Motor neuron (in vitro differentiated cells): ENCODE data around the gene SLC27A3. TPM values are rescaled to one million over a fixed set of nuclear protein-coding genes. Genes with fewer than 3 reads are reported as not detected.
"Not testable (repeated sequence)": the region's sequence is repeated elsewhere in the genome, so short reads cannot be mapped to it uniquely, and the experiment has no call there.

Source experiments
- ATAC-seq, 8 experiments: fragments of 200-7000 bp; cut with Tn5 transposase; replicated peaks in 6 of 8; 2 replicates each; pipeline ENCODE4 v1.8.0; 2021; ENCODE audit warnings: mild to moderate bottlenecking in 8 of 8, moderate library complexity in 8 of 8
- H3K27ac ChIP-seq, 2 donors: fragments of 250-450 bp; sonication (Bioruptor Pico); 2 replicates each; pipeline ENCODE4 v1.9.0; 2021; ENCODE audit warnings: antibody characterized with exemption in 2 of 2, mild to moderate bottlenecking in 2 of 2, moderate library complexity in 1 of 2
- H3K4me1 ChIP-seq, 2 donors: fragments of 250-450 bp; sonication (Bioruptor Pico); replicated peaks in 1 of 2; 2 replicates each; pipeline ENCODE4 v1.6.1; 2021; ENCODE audit warnings: antibody characterized with exemption in 2 of 2, mild to moderate bottlenecking in 2 of 2, moderate library complexity in 1 of 2
- H3K4me3 ChIP-seq, 5 donors: fragments of 250-450 bp; sonication (Bioruptor Pico); 2 replicates each; pipeline ENCODE4 v1.9.0; 2021; ENCODE audit warnings: antibody characterized with exemption in 5 of 5, mild to moderate bottlenecking in 5 of 5, moderate library complexity in 4 of 5
- whole genome bisulfite sequencing, 10 experiments: fragments of 450-650 bp; shearing (Covaris generic); methylation state at CpG; one replicate each; pipeline ENCODE4 v1.0.0; 2022; 5-methylcytosine and 5-hydroxymethylcytosine counted together
- in situ Hi-C, 9 experiments: fragments of 400-800 bp; cut with MboI; loops; one replicate each; pipeline ENCODE4 v1.15.0; 2021; ENCODE audit warnings: low sequenced_read_pairs in 9 of 9, low pct_unique_long_range_greater_than_20kb in 2 of 9; ENCODE audit not compliant: unreplicated experiment in 9 of 9
- total RNA-seq, 8 experiments: library from RNA; unstranded; fragments of 300-600 nt; gene quantifications; 2 replicates each; pipeline versions ENCODE4 v1.2.3 to v1.2.4, GENCODE V29; 2022

The SLC27A3 gene
- total RNA-seq, 8 experiments from 2014 or later: 5.0 to 49.7 (median 15.3) TPM

DNA sequence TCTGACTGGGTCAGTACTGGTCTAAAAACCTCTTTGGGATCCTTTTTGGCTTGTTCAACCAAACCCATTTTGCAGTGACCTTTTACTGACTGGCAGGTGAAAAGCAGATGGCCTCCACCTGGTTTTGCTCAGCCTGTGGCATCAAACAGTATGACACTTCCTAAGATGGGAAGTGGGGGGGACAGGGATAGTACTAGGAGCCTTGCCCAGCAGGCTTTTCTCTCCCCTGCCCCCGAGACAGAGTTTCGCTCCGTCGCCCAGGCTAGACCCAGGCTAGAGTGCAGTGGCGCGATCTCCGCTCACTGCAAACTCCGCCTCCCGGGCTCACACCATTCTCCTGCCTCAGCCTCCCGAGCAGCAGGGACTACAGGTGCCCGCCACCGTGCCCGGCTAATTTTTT is 29.0 kb upstream of the SLC27A3 start:
- no peak for ATAC-seq
- no peak overlapping the region for H3K27ac ChIP-seq
- in situ Hi-C loops: loop anchor here in 1 of 9 experiments (25.0 kb wide), 1 partner anchor 234 kb away; no protein-coding TSS in a partner anchor

GRCh38 chr1:153748903-153749302 is 26.3 kb upstream of the SLC27A3 start:
- Histone ChIP-seq H3K4me3 (no peak overlapping the region), H3K4me1 (no peaks in the 10 kb centered on the region), H3K27ac (no peak overlapping the region)
- in situ Hi-C loops: loop anchor here in 1 of 9 experiments (25.0 kb wide), 1 partner anchor 237 kb away; no protein-coding TSS in a partner anchor
- peak in 1 of 8 experiments; percentile 5 for ATAC-seq
- 13 to 100% (median 100%) methylated on average over 1 to 2 of the region's 2 CpGs for WGBS, 10 experiments

More for the DNA sequence above, 29.0 kb upstream of the SLC27A3 start:
- Histone ChIP-seq H3K4me3 (no peak overlapping the region), H3K4me1 (no peaks in the 10 kb centered on the region)
- WGBS, 10 experiments: 77 to 100% (median 88%) methylated on average over 5 to 7 of the region's 13 CpGs; no CpG with 5 or more reads in 7 of the 10 experiments

DNA sequence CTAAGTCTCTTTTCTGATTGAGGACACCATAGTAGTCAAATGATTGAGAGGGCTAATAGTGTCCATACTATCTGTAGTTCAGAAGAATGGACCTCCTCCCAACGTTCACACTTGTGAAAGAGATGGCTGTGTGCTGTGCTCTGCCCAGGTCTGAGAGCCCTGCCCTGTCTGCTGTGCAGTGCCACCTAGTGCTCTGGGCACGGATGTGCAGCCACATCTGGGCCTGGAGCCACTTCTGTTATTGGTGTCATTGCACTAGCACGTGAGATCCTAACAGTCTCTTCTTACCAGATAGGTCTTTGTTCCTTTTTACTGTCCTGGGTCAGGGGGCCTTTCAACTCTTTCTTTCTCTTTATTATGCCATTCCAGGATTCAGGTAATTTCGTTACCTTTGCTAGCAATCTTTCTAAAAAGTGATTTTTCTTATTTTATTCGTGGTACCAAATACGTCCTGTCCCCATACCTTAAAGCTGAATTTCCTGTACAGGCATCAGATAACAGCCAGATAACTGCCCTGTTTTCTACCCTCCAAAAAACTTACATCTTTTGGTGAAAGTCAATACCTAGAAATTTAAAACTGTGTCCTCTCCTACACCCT is 25.7 kb upstream of the SLC27A3 start:
- peak; percentile 85 to 100 (median 98) for ATAC-seq
- H3K4me3 ChIP-seq: no peak overlapping the region
- in situ Hi-C loops: loop anchor here in 2 of 9 experiments (25.0 kb wide), 1 partner anchor 237 kb away; no protein-coding TSS in a partner anchor
- WGBS, 10 experiments: 33 to 100% (median 56%) methylated on average over 1 to 6 of the region's 6 CpGs; no CpG with 5 or more reads in 1 of the 10 experiments
- H3K4me1 ChIP-seq: no peaks in the 10 kb centered on the region
- no peak overlapping the region for H3K27ac ChIP-seq

DNA sequence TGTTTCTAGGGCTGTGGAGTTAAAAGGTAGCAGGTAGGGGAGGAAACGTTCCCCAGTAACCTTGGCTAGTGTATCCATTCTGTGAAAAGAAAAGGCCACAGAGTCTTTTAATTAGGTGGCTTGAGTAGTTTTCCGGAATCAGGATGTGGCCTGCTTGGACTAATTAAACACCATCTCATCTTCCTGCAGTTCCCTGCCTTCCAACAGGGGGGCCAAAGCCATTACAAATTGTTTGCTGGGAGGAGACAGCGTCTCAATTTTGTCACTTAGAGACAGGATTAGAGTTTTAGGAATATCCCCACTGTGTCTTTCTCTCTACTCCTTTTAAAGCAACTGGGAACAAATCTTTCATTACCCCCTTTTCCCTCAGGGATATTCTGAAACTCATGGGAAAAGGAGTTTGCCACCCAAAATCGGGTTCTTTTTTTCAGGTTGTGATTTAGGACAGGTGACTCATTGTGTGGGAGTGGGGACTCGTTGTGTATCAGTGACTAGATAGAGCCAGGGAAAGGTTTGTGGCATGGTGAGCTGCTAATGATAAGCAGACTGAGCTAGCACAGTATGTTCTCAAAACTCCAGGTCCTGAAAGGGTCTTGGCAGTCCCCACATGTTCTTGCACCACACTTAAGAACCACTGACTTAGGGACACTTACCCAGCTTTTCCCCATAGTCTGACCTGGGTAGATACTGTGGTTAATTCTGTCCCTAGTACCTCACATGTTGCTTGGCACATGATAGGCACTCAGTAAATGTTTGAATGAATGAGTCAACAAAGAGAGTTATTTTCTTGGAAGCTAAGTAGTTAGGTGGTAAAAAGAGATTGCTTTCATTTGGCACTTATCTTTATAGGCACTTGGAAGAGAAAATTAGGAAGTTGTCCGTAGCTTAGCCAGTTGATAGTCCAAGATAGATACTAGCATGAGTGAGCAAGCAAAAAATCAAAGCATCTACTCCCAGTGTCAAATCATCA is 24.9 kb upstream of the SLC27A3 start:
- WGBS, 10 experiments: 7 to 100% (median 75%) methylated on average over 1 to 6 of the region's 6 CpGs; no CpG with 5 or more reads in 1 of the 10 experiments
- no peaks in the 10 kb centered on the region for H3K4me1 ChIP-seq
- no peak overlapping the region for H3K4me3 ChIP-seq
- ATAC-seq: no peak
- H3K27ac ChIP-seq: no peak overlapping the region
- in situ Hi-C loops: loop anchor here in 1 of 9 experiments (25.0 kb wide), 1 partner anchor 238 kb away; no protein-coding TSS in a partner anchor

DNA sequence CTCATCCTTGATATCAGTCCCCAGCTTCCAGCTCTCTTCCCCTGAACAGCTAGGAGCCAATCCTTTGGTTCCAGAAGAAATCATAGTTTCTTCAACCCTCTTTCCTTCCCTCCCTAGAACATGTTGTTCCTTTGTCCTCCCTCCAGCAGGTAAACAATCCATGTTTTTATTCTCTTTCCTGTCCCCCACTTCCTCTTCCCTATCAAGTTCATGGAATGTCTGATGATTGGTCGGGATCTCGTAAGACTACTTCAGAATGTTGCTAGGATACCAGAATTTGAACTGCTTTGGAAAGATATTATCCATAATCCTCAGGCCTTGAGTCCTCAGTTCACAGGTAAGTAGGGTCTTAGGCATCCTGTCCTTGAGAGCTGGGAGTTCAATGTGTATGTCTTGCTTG is 23.1 kb upstream of the SLC27A3 start:
- no peaks in the 10 kb centered on the region for H3K4me1 ChIP-seq
- in situ Hi-C loops: loop anchor here in 1 of 9 experiments (25.0 kb wide), 1 partner anchor 240 kb away; no protein-coding TSS in a partner anchor
- 79 to 100% (median 95%) methylated on average over 2 of the region's 2 CpGs for WGBS, 10 experiments
- no peak overlapping the region for H3K4me3 ChIP-seq
- ATAC-seq: no peak
- H3K27ac ChIP-seq: no peak overlapping the region

DNA sequence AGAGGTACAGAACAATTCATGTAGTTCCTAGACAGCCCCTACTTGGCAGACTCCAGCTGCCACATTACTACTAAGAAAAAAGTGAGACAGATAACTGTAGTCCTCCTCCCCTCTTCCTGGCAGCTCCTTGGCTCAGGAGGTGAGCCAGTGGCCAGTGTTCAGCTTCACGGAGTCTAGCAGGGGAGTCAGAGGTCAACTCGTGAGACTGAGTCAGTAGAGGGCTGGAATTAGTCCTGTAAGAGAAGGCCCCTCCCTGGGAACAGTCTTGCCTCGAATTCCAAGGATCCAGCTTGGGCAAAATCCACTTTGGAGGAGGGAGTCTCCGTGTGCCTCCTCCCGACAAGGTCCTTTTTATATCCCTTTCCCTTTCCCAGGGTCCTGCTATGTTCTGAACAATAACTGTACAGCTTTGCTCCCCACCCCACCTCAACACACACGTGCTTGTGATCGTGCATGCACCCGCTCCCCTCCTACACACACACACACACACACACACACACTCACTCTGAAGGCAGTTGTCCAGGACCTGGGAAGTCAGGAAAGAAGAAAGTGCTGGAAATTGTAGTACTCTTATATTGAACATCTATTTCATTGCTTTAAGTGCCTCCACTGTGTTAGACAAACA is 22.5 kb upstream of the SLC27A3 start:
- in situ Hi-C loops: loop anchor here in 1 of 9 experiments (25.0 kb wide), 1 partner anchor 240 kb away; no protein-coding TSS in a partner anchor
- Histone ChIP-seq H3K4me3 (no peak overlapping the region), H3K4me1 (no peaks in the 10 kb centered on the region), H3K27ac (no peak overlapping the region)
- peak in 2 of 8 experiments; percentile 78 to 87 for ATAC-seq
- WGBS, 10 experiments: 32 to 90% (median 73%) methylated on average over 1 to 7 of the region's 8 CpGs; no CpG with 5 or more reads in 3 of the 10 experiments

DNA sequence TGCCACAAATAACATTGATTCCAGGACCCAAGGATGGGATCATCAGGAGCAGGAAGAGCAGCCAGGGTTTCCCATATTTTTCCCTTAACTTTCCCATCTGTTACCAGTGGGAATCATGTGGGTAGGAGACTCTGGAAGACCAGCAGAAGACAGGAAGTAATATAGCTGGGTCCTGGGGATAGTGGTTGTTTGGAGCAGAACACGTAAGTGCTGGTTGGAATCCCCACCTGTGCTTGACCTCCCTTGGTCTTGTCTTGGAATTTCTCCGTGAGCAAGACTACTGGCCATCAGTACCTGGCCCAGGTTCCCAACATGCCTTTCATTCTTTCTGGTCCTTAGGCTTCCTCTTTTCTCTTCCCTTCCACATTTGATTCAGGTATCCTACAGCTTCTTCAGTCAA is 20.9 kb upstream of the SLC27A3 start:
- 94 to 100% (median 100%) methylated on average over 1 to 2 of the region's 2 CpGs; no CpG with 5 or more reads in 4 of the 10 experiments for WGBS, 10 experiments
- Histone ChIP-seq H3K27ac (no peak overlapping the region), H3K4me1 (no peaks in the 10 kb centered on the region), H3K4me3 (no peak overlapping the region)
- ATAC-seq: no peak
- in situ Hi-C loops: loop anchor here in 1 of 9 experiments (25.0 kb wide), 1 partner anchor 242 kb away; no protein-coding TSS in a partner anchor

- in situ Hi-C loops: loop anchor here in 1 of 9 experiments (25.0 kb wide), 1 partner anchor 248 kb away; no protein-coding TSS in a partner anchor
Observed at GRCh38 chr1:153760440-153760839, 14.8 kb upstream of the SLC27A3 start.

GRCh38 chr1:153763365-153764225 is 11.6 kb upstream of the SLC27A3 start:
- ATAC-seq: no peak

More at GRCh38 chr1:153760440-153760839, 14.8 kb upstream of the SLC27A3 start:
- ATAC-seq: no peak
- 80 to 100% (median 94%) methylated on average over 1 to 4 of the region's 4 CpGs; no CpG with 5 or more reads in 3 of the 10 experiments for WGBS, 10 experiments
- H3K27ac ChIP-seq: no peak overlapping the region
- no peak overlapping the region for H3K4me3 ChIP-seq
- H3K4me1 ChIP-seq: no peaks in the 10 kb centered on the region

DNA sequence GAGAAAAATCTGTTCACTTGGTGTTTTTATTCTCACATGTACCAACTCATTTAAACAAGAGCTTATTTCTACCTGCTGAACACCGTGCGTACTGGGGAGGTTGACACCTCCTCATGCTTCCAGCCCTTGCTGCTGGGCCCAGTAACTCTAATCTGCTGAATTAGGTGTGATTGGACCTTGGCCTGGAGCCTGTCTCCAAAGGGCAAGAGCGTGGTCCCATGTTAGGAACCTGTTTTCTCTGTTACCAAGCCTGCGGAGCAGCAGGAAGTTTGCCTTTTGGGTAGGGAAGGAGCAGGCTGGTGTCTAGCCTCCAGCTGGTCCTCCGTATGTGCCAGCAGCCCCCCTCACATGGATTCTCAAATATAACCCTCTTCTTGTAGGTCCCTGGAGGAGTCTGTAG is 10.9 kb upstream of the SLC27A3 start:
- no peaks in the 10 kb centered on the region for H3K4me1 ChIP-seq
- in situ Hi-C loops: loop anchor here in 1 of 9 experiments (25.0 kb wide), 1 partner anchor 252 kb away; no protein-coding TSS in a partner anchor
- H3K4me3 ChIP-seq: no peak overlapping the region
- no peak overlapping the region for H3K27ac ChIP-seq
- 81 to 100% (median 93%) methylated on average over 1 to 5 of the region's 5 CpGs; no CpG with 5 or more reads in 3 of the 10 experiments for WGBS, 10 experiments
- ATAC-seq: no peak

More at GRCh38 chr1:153763365-153764225, 11.6 kb upstream of the SLC27A3 start:
- 60 to 100% (median 94%) methylated on average over 1 to 5 of the region's 7 CpGs; no CpG with 5 or more reads in 3 of the 10 experiments for WGBS, 10 experiments
- in situ Hi-C loops: loop anchor here in 1 of 9 experiments (25.0 kb wide), 1 partner anchor 251 kb away; no protein-coding TSS in a partner anchor
- no peaks in the 10 kb centered on the region for H3K4me1 ChIP-seq
- H3K4me3 ChIP-seq: no peak overlapping the region
- H3K27ac ChIP-seq: no peak overlapping the region

GRCh38 chr1:153766663-153767062 is 8.5 kb upstream of the SLC27A3 start:
- H3K4me3 ChIP-seq, H3K27ac ChIP-seq, ATAC-seq, H3K4me1 ChIP-seq: not testable (repeated sequence)
- in situ Hi-C loops: loop anchor here in 1 of 9 experiments (25.0 kb wide), 1 partner anchor 254 kb away; no protein-coding TSS in a partner anchor
- 69 to 100% (median 98%) methylated on average over 1 to 10 of the region's 10 CpGs; no CpG with 5 or more reads in 1 of the 10 experiments for WGBS, 10 experiments
